Left lung (tissue), 10 donors: ENCODE measurements around the gene CARNS1. TPM values are rescaled to one million over a fixed set of nuclear protein-coding genes. Genes with fewer than 3 reads are reported as not detected.

ENCODE experiments used
- ATAC-seq: fragments of 200-7000 bp; cut with Tn5 transposase; one replicate; pipeline ENCODE4 v1.9.1; 2020; ENCODE audit warnings: moderate library complexity
- DNase-seq, 4 donors: peaks; one replicate each; pipeline ENCODE4 v3.0.0-alpha.2; 2013 to 2020
- H3K27ac ChIP-seq, 2 donors: fragments of 200-600 bp; sonication (generic) in 1 of 2; one replicate each; pipeline versions ENCODE4 v1.5.0 to v1.8.0; 2020 to 2021
- H3K27me3 ChIP-seq, 2 donors: fragments of 200-600 bp; sonication (generic) in 1 of 2; one replicate each; pipeline versions ENCODE4 v1.5.0 to v1.8.0; 2020 to 2021
- H3K36me3 ChIP-seq, 2 donors: fragments of 200-600 bp; sonication (generic) in 1 of 2; one replicate each; pipeline versions ENCODE4 v1.5.0 to v1.8.0; 2020 to 2021
- H3K4me1 ChIP-seq, 2 donors: fragments of 200-600 bp; one replicate each; pipeline ENCODE4 v1.8.0; 2021
- H3K4me3 ChIP-seq, 2 donors: fragments of 200-600 bp; sonication (generic) in 1 of 2; one replicate each; pipeline versions ENCODE4 v1.5.0 to v1.8.0; 2020 to 2021; ENCODE audit warnings: mild to moderate bottlenecking in 1 of 2
- H3K9me3 ChIP-seq, 2 donors: fragments of 200-600 bp; sonication (generic) in 1 of 2; one replicate each; pipeline versions ENCODE4 v1.5.0 to v1.8.0; 2020 to 2021
- CTCF ChIP-seq, 2 donors: fragments of 200-600 bp; sonication (generic) in 1 of 2; IDR thresholded peaks; one replicate each; pipeline versions ENCODE4 v1.5.0 to v1.8.0; 2021; ENCODE audit warnings: antibody characterized with exemption in 2 of 2
- intact Hi-C, 2 donors: fragments of 100-400 bp; cut with DNase I; formaldehyde crosslinking; loops; one replicate each; pipeline versions ENCODE4 v1.11.2 to v1.14.2; 2022
- polyA plus RNA-seq, 6 donors: library from polyadenylated mRNA; unstranded; fragments of 120-200 nt; gene quantifications; one replicate each; pipeline ENCODE4 v1.2.1, GENCODE V29; 2013; ENCODE audit not compliant: insufficient read length in 6 of 6
- total RNA-seq, 2 donors: library from RNA; stranded (reverse); fragmentation: NEBNext Ultra II Directional; extraction: Animal tissue kit (Norgen Biotek cat#: 25700); gene quantifications; one replicate each; pipeline ENCODE4 v1.2.1, GENCODE V29; 2021
- donor health status: DM: no; HTN: yes; CAD: no.
- donor health status: DM: no; HTN: no; CAD: no.

Gene CARNS1
- total and polyA plus RNA-seq, 8 donors: 0.71 to 5.6 (median 3.1) TPM

- H3K27me3 ChIP-seq: no peaks in the 10 kb centered on the region
- intact Hi-C loops: no loop called here
- H3K9me3 ChIP-seq: no peaks in the 10 kb centered on the region
- H3K27ac ChIP-seq: peak overlapping the region in 1 of 2 donors; percentile 45
- peak overlapping the region in 1 of 2 donors; percentile 34 for H3K4me3 ChIP-seq
- H3K36me3 ChIP-seq: peaks cover 0 to 90% of the 10 kb centered on the region in 2 donors
- no peak for TF ChIP-seq CTCF (IDR thresholded peaks at IDR 0.05)
- no peak for ATAC-seq
- peaks cover 6 to 70% of the 10 kb centered on the region in 2 donors for H3K4me1 ChIP-seq
- DNase-seq: no peak
Measured at GRCh38 chr11:67437809-67438157, 22.3 kb downstream of the CARNS1 start.

- Histone ChIP-seq H3K36me3 (peaks cover 0 to 85% of the 10 kb centered on the region in 2 donors), H3K4me1 (peaks cover 6 to 73% of the 10 kb centered on the region in 2 donors), H3K4me3 (peak overlapping the region in 1 of 2 donors; percentile 34), H3K27me3 (no peaks in the 10 kb centered on the region), H3K9me3 (no peaks in the 10 kb centered on the region), H3K27ac (peak overlapping the region in 1 of 2 donors; percentile 45)
- intact Hi-C loops: no loop called here
- ATAC-seq (no peak), DNase-seq (peak in 1 of 4 donors; percentile 81)
- TF ChIP-seq CTCF (IDR thresholded peaks at IDR 0.05): no peak
Measured at GRCh38 chr11:67438158-67438902, 22.9 kb downstream of the CARNS1 start.

GRCh38 chr11:67439321-67440228 lies 24.1 kb downstream of the CARNS1 start:
- Histone ChIP-seq H3K9me3 (no peaks in the 10 kb centered on the region), H3K27ac (peak overlapping the region in 1 of 2 donors; percentile 45), H3K27me3 (no peaks in the 10 kb centered on the region), H3K4me3 (peak overlapping the region in 1 of 2 donors; percentile 34), H3K4me1 (peaks cover 6 to 83% of the 10 kb centered on the region in 2 donors), H3K36me3 (peaks cover 0 to 73% of the 10 kb centered on the region in 2 donors)
- intact Hi-C loops: no loop called here
- TF ChIP-seq CTCF (IDR thresholded peaks at IDR 0.05): no peak
- DNase-seq (peak in 1 of 4 donors; percentile 81), ATAC-seq (peak; percentile 2)

GRCh38 chr11:67440229-67441097 lies 25.0 kb downstream of the CARNS1 start:
- Histone ChIP-seq H3K4me1 (peaks cover 6 to 81% of the 10 kb centered on the region in 2 donors), H3K27ac (peak overlapping the region in 1 of 2 donors; percentile 45), H3K4me3 (no peak overlapping the region), H3K36me3 (peaks cover 0 to 64% of the 10 kb centered on the region in 2 donors), H3K27me3 (no peaks in the 10 kb centered on the region), H3K9me3 (no peaks in the 10 kb centered on the region)
- intact Hi-C loops: no loop called here
- ATAC-seq (no peak), DNase-seq (peak in 1 of 4 donors; percentile 55)
- TF ChIP-seq CTCF (IDR thresholded peaks at IDR 0.05): no peak
